ENCODE data around the gene IGF1R. TPM values are rescaled to one million over a fixed set of nuclear protein-coding genes. Genes with fewer than 3 reads are reported as not detected.
A peak's percentile ranks its signal among the peaks of the same experiment; 100 is the strongest.

The IGF1R gene
- total and polyA plus RNA-seq, 2 of the 8 experiments (the other 6 are each of a cell fraction or from before 2014, with no cell fraction given), result 32.9 to 109 TPM

GRCh38 chr15:98881526-98882520 lies 233.5 kb downstream of the IGF1R start:
- Histone ChIP-seq H4K8ac (ENCODE audit: extremely low read depth, insufficient read depth, low read length) (no peak overlapping the region), H3K9ac (replicated peaks in 1 of 4; ENCODE audit: extremely low read depth in 1 of 4, low read depth in 3 of 4, low read length in 3 of 4) (no peak overlapping the region), H3K18ac (ENCODE audit: extremely low read depth, low read length) (no peak overlapping the region), H3K9me3 (ENCODE audit: insufficient read depth in 2 of 2, low read depth in 1 of 2, low read length in 1 of 2) (no peaks in the 10 kb centered on the region), H2AK5ac (ENCODE audit: low read depth, low read length) (no peak overlapping the region), H3K79me2 (ENCODE audit: control insufficient read depth in 1 of 2, insufficient read depth in 2 of 2, low read length in 2 of 2) (peaks cover 4 to 92% of the 10 kb centered on the region in 2 experiments; a peak in 3 of 4 replicates), H2BK20ac (ENCODE audit: low read length) (no peak overlapping the region), H2BK5ac (ENCODE audit: low read depth, low read length) (no peak overlapping the region), H3K79me1 (ENCODE audit: low read depth, low read length) (peaks cover 7% of the 10 kb centered on the region; the same call in 1 of the 2 replicates), H3K23ac (ENCODE audit: insufficient read length) (no peak overlapping the region), H3K4me2 (ENCODE audit: insufficient read depth in 1 of 2, low read depth in 2 of 2, low read length in 2 of 2) (no peak overlapping the region), H3K4ac (replicated peaks; ENCODE audit: insufficient read length, low read depth, low read length) (no peak overlapping the region), H4K5ac (ENCODE audit: insufficient read length, low read depth, low read length) (no peak overlapping the region), H3K23me2 (ENCODE audit: low read depth, low read length) (no peaks in the 10 kb centered on the region), H3K4me1 (replicated peaks in 1 of 4; ENCODE audit: control insufficient read depth in 3 of 4, insufficient read depth in 4 of 4, low read length in 3 of 4) (peaks cover 0 to 7% (median 3%) of the 10 kb centered on the region in 4 experiments; a peak in 5 of 7 replicates), H4K91ac (replicated peaks; ENCODE audit: insufficient read length, low read length) (no peak overlapping the region), H2BK120ac (replicated peaks; ENCODE audit: low read depth, low read length) (no peak overlapping the region), H3K14ac (ENCODE audit: insufficient read length) (no peak overlapping the region), H2BK12ac (ENCODE audit: low read depth, low read length) (no peak overlapping the region), H3K27me3 (replicated peaks in 1 of 4; ENCODE audit: control insufficient read depth in 3 of 4, extremely low read depth in 1 of 4, insufficient read depth in 3 of 4, low read length in 3 of 4) (no peaks in the 10 kb centered on the region), H2AFZ (ENCODE audit: low read length) (no peak overlapping the region), H3K27ac (ENCODE audit: low read depth, low read length) (no peak overlapping the region), H3K4me3 (ENCODE audit: extremely low read depth in 1 of 4, insufficient read depth in 2 of 4, low read depth in 3 of 4, low read length in 4 of 4) (no peak overlapping the region), H2BK15ac (ENCODE audit: low read length) (no peak overlapping the region), H4K20me1 (replicated peaks in 1 of 2; ENCODE audit: control insufficient read depth in 1 of 2, insufficient read depth in 2 of 2, low read length in 2 of 2) (peaks cover 3 to 13% of the 10 kb centered on the region in 2 experiments), H3K56ac (replicated peaks; ENCODE audit: insufficient read length, low read depth, low read length) (no peak overlapping the region), H3K36me3 (ENCODE audit: control insufficient read depth in 2 of 4, insufficient read depth in 4 of 4, low read length in 3 of 4) (no peaks in the 10 kb centered on the region)
- no peak for DNase-seq (ENCODE audit: low read depth in 1 of 2, low spot score in 2 of 2)
- FAIRE-seq, result no peak
- peak in 2 of 3 experiments; percentile 32 to 56; a peak in 2 of 4 replicates for TF ChIP-seq CTCF (IDR thresholded peaks at IDR 0.05; ENCODE audit: control extremely low read depth in 1 of 3, insufficient read depth in 1 of 3, low read depth in 1 of 3, low read length in 3 of 3)
- TF ChIP-seq TCF12 (IDR thresholded peaks at IDR 0.05; ENCODE audit: low read depth, low read length), result 0 out of 2 replicates have a peak, but pooled peaks have one; percentile 46
- TF ChIP-seq RAD21 (IDR thresholded peaks at IDR 0.05 in 1 of 2, conservative IDR thresholded peaks at IDR 0.05 in 1 of 2; ENCODE audit: low read depth in 2 of 2, low read length in 2 of 2), result peak; percentile 54 to 60
- TF ChIP-seq CBX8 (IDR thresholded peaks at IDR 0.05; ENCODE audit: borderline replicate concordance, low read depth, low read length), result no peak
- ChIA-PET CTCF (ENCODE audit: partially characterized antibody) (interaction anchor here (0.6 to 4.8 kb wide), 41 partner anchors 9 to 363 kb away, joined by 3 to 54 read pairs (median 4); no protein-coding TSS in a partner anchor), POLR2A (ENCODE audit: partially characterized antibody) (interaction anchor here (0.9 to 1.0 kb wide), 2 partner anchors 21 to 217 kb away, joined by 3 read pairs; no protein-coding TSS in a partner anchor)
- WGBS, 2 experiments (ENCODE audit: extremely low coverage in 1 of 2, insufficient coverage in 1 of 2, insufficient read length in 1 of 2, insufficient replicate concordance in 2 of 2, low coverage in 1 of 2, low lambda C conversion rate in 2 of 2, missing lambda C conversion rate in 1 of 2), result 85% methylated on average over 14 of the region's 14 CpGs; no CpG with 5 or more reads in 1 of the 2 experiments
